Ovary (tissue), 9 donors: Measurements from ENCODE around the gene NIPA2. TPM values are rescaled to one million over a fixed set of nuclear protein-coding genes. Genes with fewer than 3 reads are reported as not detected.

Experiments
- DNase-seq, 5 donors: peaks; one replicate each; pipeline ENCODE4 v3.0.0-alpha.2; 2019 to 2020
- H3K27ac ChIP-seq, 2 donors: fragments of 200-600 bp; one replicate each; pipeline versions ENCODE4 v1.5.1 to v1.8.0; 2019 to 2022
- H3K27me3 ChIP-seq: fragments of 200-600 bp; one replicate; pipeline ENCODE4 v1.8.0; 2022
- H3K36me3 ChIP-seq: fragments of 200-600 bp; sonication (generic); one replicate; pipeline ENCODE4 v1.5.1; 2019
- H3K4me1 ChIP-seq: one replicate; pipeline ENCODE4 v1.8.1; 2013; ENCODE audit warnings: mild to moderate bottlenecking, moderate library complexity; ENCODE audit not compliant: insufficient read depth
- H3K4me3 ChIP-seq: fragments of 200-600 bp; sonication (generic); one replicate; pipeline ENCODE4 v1.5.1; 2017
- H3K9me3 ChIP-seq, 2 donors: fragments of 200-600 bp in 1 of 2; sonication (generic) in 1 of 2; one replicate each; pipeline versions ENCODE4 v1.5.1 to v1.8.1; 2013 to 2019; ENCODE audit warnings: mild to moderate bottlenecking in 1 of 2, moderate library complexity in 1 of 2
- CTCF ChIP-seq, 3 donors: fragments of 450-650 bp in 2 of 3; fragments of 200-600 bp in 1 of 3; IDR thresholded peaks; one replicate each; pipeline versions ENCODE4 v1.5.1 to v1.8.0; 2016 to 2022; ENCODE audit warnings: antibody characterized with exemption in 3 of 3, mild to moderate bottlenecking in 1 of 3
- EP300 ChIP-seq: sonication (generic); formaldehyde crosslinking; IDR thresholded peaks from one replicate; pipeline ENCODE4 v1.6.1; 2017; ENCODE audit warnings: antibody characterized with exemption
- POLR2A ChIP-seq: fragments of 450-650 bp; IDR thresholded peaks from one replicate; pipeline ENCODE4 v1.6.1; 2017; ENCODE audit warnings: antibody characterized with exemption, mild to moderate bottlenecking, moderate library complexity
- WGBS, 3 donors: extraction: QIAGEN DNeasy Blood & Tissue Kit in 1 of 3; methylation state at CpG; one replicate each; pipeline versions ENCODE4 v1.1.5 to v1.1.7; 2013 to 2017; 5-methylcytosine and 5-hydroxymethylcytosine counted together
- intact Hi-C, 4 donors: fragments of 100-400 bp; cut with DNase I; formaldehyde crosslinking; loops; one replicate each; pipeline versions ENCODE4 v1.11.0 to v1.15.1; 2022 to 2023
- polyA plus RNA-seq, 2 donors: library from polyadenylated mRNA; stranded (reverse); fragments of 200-250 nt in 1 of 2; fragments of 350-450 nt in 1 of 2; fragmentation: Illumina TruSeq in 1 of 2; extraction: RNeasy Lipid Tissue Mini Kit (QIAGEN cat#74804) in 1 of 2; gene quantifications; one replicate each; pipeline ENCODE4 v1.2.3, GENCODE V29; 2013 to 2014
- total RNA-seq, 7 donors: library from RNA; depleted of rRNA in 2 of 7; stranded (reverse); fragments of >200 nt in 2 of 7; fragmentation: NEBNext Ultra II Directional in 3 of 7; extraction: Animal tissue kit (Norgen Biotek cat#: 25700) in 3 of 7; gene quantifications; one replicate each; pipeline versions ENCODE4 v1.1.0 to v1.2.4, GENCODE V29; 2016 to 2023
- donor health status: DM: no; HTN: no; CAD: no; lungs with moderate emphysema.
- donor health status: DM: no; HTN: no; CAD: no.
- donor health status: Bipolar disorder and iron deficiency.
- donor health status: DM: yes; HTN: yes; CAD: no.
- donor health status: DM: no; HTN: no; CAD: no.
- donor health status: DM: yes; HTN: yes; CAD: no.

The NIPA2 gene
- total and polyA plus RNA-seq, 9 donors = 13.9 to 44.4 (median 30.2) TPM

DNA sequence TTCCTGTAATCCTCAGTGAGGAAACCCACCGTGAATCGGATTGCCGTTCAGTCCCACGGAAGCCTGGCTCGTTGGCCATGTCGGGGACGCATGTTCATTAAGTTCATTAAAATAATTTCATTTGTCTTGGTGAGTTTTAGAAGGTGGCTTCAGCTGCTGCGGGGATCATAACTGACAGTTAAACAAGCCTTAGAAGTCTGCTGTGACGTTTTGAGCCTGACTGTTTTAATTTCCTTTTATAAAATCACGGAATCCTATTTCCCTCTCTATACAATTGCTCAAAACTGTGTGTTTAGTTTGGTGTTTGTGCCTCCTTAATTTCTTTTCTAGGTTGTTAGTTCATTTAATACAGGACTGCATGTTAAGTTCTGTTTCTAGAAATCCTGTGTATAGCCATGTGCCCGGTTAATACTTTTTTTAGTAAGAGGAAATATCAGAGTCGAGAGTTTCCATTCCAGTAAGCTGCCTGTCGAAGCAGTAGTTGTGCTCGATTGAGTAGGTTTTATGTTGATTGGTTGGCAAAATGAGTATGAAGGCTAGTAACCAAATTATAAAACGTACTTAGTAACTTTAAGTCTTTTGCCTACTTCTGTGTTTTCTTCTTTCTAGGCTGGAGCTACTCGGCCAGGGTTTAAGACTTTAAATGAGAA, 705 bp downstream of the NIPA2 start:
- no peaks in the 10 kb centered on the region for H3K27me3 ChIP-seq
- peak overlapping the region; percentile 76 to 94 for H3K27ac ChIP-seq
- no peak for DNase-seq
- no peaks in the 10 kb centered on the region for H3K36me3 ChIP-seq
- TF ChIP-seq CTCF (IDR thresholded peaks at IDR 0.05) (no peak), POLR2A (no peak), EP300 (no peak)
- 0 to 1% (median 0%) methylated on average over 16 of the region's 16 CpGs for WGBS, 3 donors
- peaks cover 5% of the 10 kb centered on the region for H3K4me1 ChIP-seq
- H3K4me3 ChIP-seq = peak overlapping the region; percentile 84
- H3K9me3 ChIP-seq = no peaks in the 10 kb centered on the region
- intact Hi-C loops = loop anchor here in 2 of 4 donors (5.0 to 10.0 kb wide), 2 partner anchors 52 to 54 kb away; partner anchors contain the start of gene NIPA1 (in 2 of the 2)

GRCh38 chr15:22844421-22845288, 6.2 kb downstream of the NIPA2 start:
- Histone ChIP-seq H3K27ac (no peak overlapping the region), H3K4me3 (no peak overlapping the region), H3K27me3 (no peaks in the 10 kb centered on the region), H3K36me3 (no peaks in the 10 kb centered on the region), H3K4me1 (peaks cover 5% of the 10 kb centered on the region), H3K9me3 (no peaks in the 10 kb centered on the region)
- no peak for DNase-seq
- WGBS, 3 donors = 72 to 80% (median 80%) methylated on average over 19 of the region's 19 CpGs
- intact Hi-C loops = no loop called here
- TF ChIP-seq POLR2A (no peak), EP300 (no peak), CTCF (IDR thresholded peaks at IDR 0.05) (no peak)

DNA sequence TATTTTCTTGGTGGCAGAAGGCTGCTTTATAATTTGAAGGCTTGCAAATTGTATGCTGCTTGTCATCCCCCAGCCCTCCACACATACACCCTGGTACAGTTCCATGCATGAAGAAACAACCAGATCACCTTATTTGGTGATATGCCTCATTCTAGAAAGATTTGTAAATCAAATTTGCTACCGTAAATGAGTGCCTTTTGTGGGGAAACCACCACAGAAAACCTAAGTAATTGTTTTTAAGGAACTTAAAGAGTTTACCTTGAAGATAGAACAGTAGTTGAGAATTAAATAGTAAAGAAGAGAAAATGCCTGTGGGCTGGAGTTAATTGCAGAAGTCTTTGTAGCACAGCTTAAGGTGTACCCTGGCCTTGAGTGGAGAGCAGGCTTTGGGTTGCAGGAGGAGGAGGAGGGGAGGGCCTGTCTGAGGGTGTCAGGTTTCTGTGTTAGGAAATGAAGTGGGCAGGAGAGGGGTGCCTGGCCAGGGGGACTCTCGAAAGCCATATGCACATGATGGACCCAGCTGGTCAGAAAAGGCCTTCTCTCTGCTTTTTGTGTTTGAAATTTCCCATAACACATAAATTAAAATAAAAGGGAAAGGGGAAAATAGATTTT, 6.9 kb downstream of the NIPA2 start:
- H3K4me3 ChIP-seq = no peak overlapping the region
- WGBS, 3 donors = 32 to 43% (median 36%) methylated on average over 2 of the region's 2 CpGs
- no peaks in the 10 kb centered on the region for H3K27me3 ChIP-seq
- H3K4me1 ChIP-seq = peaks cover under 1% of the 10 kb centered on the region
- intact Hi-C loops = no loop called here
- H3K36me3 ChIP-seq = no peaks in the 10 kb centered on the region
- no peak for DNase-seq
- TF ChIP-seq POLR2A (no peak), CTCF (IDR thresholded peaks at IDR 0.05) (no peak), EP300 (no peak)
- no peaks in the 10 kb centered on the region for H3K9me3 ChIP-seq
- no peak overlapping the region for H3K27ac ChIP-seq

DNA sequence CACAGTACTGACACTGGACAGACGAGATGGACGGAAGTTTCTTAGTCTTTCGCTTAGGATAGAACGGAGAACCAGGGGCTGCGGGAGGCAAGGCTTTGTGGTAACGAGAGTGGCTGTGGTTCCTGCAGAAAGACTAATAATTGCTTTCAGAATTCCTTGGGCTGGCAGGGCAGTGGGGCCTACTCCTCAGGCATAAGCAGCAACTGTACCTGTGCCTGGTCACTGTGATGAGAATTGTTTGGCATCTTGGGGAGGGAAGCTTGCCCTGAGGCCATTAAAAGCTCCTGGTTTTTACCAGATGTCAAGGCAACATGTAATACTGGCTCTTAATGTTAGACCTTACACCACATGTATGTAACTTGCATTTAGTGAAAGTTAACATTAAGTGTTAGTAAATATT, 7.6 kb downstream of the NIPA2 start:
- intact Hi-C loops = no loop called here
- Histone ChIP-seq H3K4me1 (no peaks in the 10 kb centered on the region), H3K9me3 (no peaks in the 10 kb centered on the region), H3K27ac (no peak overlapping the region), H3K27me3 (no peaks in the 10 kb centered on the region), H3K36me3 (no peaks in the 10 kb centered on the region), H3K4me3 (no peak overlapping the region)
- no peak for DNase-seq
- 84 to 90% (median 88%) methylated on average over 6 of the region's 6 CpGs for WGBS, 3 donors
- no peak for TF ChIP-seq POLR2A
- no peak for TF ChIP-seq EP300
- no peak for TF ChIP-seq CTCF (IDR thresholded peaks at IDR 0.05)
